ENCODE data around the gene NR2F1-AS1.

NR2F1-AS1 gene

GRCh38 chr5:93608855-93609254, 27.8 kb upstream of the NR2F1-AS1 start:
- no peaks in the 10 kb centered on the region for H3K36me3 Mint-ChIP-seq (ENCODE audit: low read depth)
- no peaks in the 10 kb centered on the region for H3K9me3 Mint-ChIP-seq
- H3K4me1 Mint-ChIP-seq (ENCODE audit: low read depth), result peaks cover 7% of the 10 kb centered on the region
- intact Hi-C loops (cut with micrococcal nuclease), result no loop called here
- no peak overlapping the region for H3K27ac Mint-ChIP-seq
- H3K4me3 Mint-ChIP-seq, result no peak overlapping the region
- H3K27me3 Mint-ChIP-seq, result peaks cover 90% of the 10 kb centered on the region

GRCh38 chr5:93607367-93608258, 26.6 kb upstream of the NR2F1-AS1 start:
- H3K27ac Mint-ChIP-seq, result no peak overlapping the region
- no peak overlapping the region for H3K4me3 Mint-ChIP-seq
- no peaks in the 10 kb centered on the region for H3K9me3 Mint-ChIP-seq
- H3K36me3 Mint-ChIP-seq (ENCODE audit: low read depth), result no peaks in the 10 kb centered on the region
- intact Hi-C loops (cut with micrococcal nuclease), result no loop called here
- H3K27me3 Mint-ChIP-seq, result peaks cover 89% of the 10 kb centered on the region
- H3K4me1 Mint-ChIP-seq (ENCODE audit: low read depth), result peaks cover 7% of the 10 kb centered on the region

- Mint-ChIP-seq H3K27ac (no peak overlapping the region), H3K4me1 (ENCODE audit: low read depth) (no peaks in the 10 kb centered on the region), H3K27me3 (peaks cover 77% of the 10 kb centered on the region), H3K4me3 (no peak overlapping the region), H3K9me3 (no peaks in the 10 kb centered on the region), H3K36me3 (ENCODE audit: low read depth) (no peaks in the 10 kb centered on the region)
- intact Hi-C loops (cut with micrococcal nuclease), result no loop called here
These were observed 25.3 kb upstream of the NR2F1-AS1 start for GRCh38 chr5:93606382-93606752.

DNA sequence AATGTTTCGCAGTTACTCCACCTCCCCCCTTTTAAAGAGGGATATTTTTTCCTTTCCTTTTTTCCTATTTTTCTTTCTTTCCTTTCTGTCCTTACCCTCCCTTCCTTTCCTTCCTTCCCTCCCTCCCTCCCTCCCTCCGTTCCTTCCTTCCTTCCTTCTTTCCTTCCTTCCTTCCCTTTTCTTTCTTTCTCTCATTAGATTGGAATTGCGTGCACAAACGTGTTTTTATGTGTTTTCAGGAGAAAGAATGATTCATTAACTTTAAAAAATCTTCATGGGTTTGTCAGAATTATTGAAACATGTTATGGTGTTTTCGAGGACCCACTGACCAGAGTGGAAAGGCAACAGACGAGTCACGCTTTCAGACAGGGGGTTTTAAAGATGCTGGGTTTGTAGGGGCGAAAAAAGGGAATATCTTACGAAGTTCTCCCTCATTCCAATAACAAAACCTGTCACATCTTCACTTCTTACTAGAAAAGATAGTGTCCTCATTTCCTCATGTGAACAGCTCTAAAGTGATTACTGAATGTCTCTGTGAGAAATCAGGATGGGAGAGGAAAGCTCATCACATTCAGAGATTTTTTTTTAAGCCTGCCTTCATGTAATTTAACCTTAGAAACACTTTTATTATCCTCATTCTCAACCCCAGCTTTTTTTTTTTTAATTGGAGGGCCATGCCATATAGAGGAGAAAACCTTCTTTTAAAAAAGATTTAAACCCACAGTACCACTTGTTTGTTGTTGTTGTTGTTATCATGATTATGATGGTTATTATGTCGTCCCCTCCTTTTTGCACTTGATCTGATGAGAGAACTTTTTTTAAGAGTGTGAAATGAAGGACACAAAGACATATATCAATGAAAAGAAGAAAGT, 23.9 kb upstream of the NR2F1-AS1 start:
- H3K27ac Mint-ChIP-seq, result no peak overlapping the region
- intact Hi-C loops (cut with micrococcal nuclease), result no loop called here
- peaks cover 63% of the 10 kb centered on the region for H3K27me3 Mint-ChIP-seq
- no peaks in the 10 kb centered on the region for H3K36me3 Mint-ChIP-seq (ENCODE audit: low read depth)
- H3K4me3 Mint-ChIP-seq, result no peak overlapping the region
- no peaks in the 10 kb centered on the region for H3K9me3 Mint-ChIP-seq
- no peaks in the 10 kb centered on the region for H3K4me1 Mint-ChIP-seq (ENCODE audit: low read depth)

GRCh38 chr5:93603793-93604643, 23.0 kb upstream of the NR2F1-AS1 start:
- Mint-ChIP-seq H3K36me3 (ENCODE audit: low read depth) (no peaks in the 10 kb centered on the region), H3K4me3 (no peak overlapping the region), H3K27ac (no peak overlapping the region), H3K27me3 (peaks cover 55% of the 10 kb centered on the region), H3K4me1 (ENCODE audit: low read depth) (no peaks in the 10 kb centered on the region), H3K9me3 (no peaks in the 10 kb centered on the region)
- intact Hi-C loops (cut with micrococcal nuclease), result no loop called here

DNA sequence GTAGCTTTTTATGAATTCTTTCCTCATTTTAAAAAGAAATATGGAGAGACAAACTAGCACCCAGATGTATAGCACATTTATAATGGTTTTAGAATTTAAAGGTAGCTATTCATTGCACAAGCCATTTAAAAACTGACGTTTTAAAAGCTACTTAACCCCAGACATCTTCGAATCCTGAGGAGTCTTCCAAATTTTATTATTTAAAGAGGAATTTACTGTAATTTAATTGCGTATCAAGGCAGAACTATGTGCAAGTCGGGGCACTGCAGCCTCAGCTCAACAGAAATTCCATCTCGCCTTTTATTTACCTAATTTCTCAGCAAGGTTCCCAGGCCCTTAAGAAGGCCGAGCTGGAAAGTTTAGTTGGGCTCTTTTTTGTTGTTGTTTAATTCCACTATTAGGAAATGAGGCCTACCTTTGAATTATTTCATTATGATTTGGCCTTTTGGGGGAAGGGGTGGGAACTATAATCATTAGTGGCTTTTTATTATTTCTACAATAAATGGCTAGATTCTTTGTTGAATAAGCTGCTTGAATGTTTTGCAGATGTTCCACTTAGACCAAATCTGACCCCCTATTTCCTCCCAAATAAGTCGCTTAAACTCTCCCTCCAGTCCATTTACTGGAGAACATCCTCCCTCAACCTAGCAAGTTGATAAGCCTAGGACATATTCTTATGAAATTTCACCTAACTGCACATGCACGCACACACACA, 22.2 kb upstream of the NR2F1-AS1 start:
- intact Hi-C loops (cut with micrococcal nuclease), result no loop called here
- no peak overlapping the region for H3K4me3 Mint-ChIP-seq

GRCh38 chr5:93602241-93603077, 21.4 kb upstream of the NR2F1-AS1 start:
- H3K36me3 Mint-ChIP-seq (ENCODE audit: low read depth), result no peaks in the 10 kb centered on the region
- H3K27ac Mint-ChIP-seq, result no peak overlapping the region
- intact Hi-C loops (cut with micrococcal nuclease), result no loop called here
- H3K4me3 Mint-ChIP-seq, result no peak overlapping the region
- no peaks in the 10 kb centered on the region for H3K4me1 Mint-ChIP-seq (ENCODE audit: low read depth)
- H3K27me3 Mint-ChIP-seq, result peaks cover 44% of the 10 kb centered on the region
- H3K9me3 Mint-ChIP-seq, result no peaks in the 10 kb centered on the region

More for the DNA sequence above, 22.2 kb upstream of the NR2F1-AS1 start:
- Mint-ChIP-seq H3K36me3 (ENCODE audit: low read depth) (no peaks in the 10 kb centered on the region), H3K9me3 (no peaks in the 10 kb centered on the region), H3K4me1 (ENCODE audit: low read depth) (no peaks in the 10 kb centered on the region), H3K27ac (no peak overlapping the region), H3K27me3 (peaks cover 49% of the 10 kb centered on the region)

GRCh38 chr5:93601802-93602155, 20.8 kb upstream of the NR2F1-AS1 start:
- Mint-ChIP-seq H3K36me3 (ENCODE audit: low read depth) (no peaks in the 10 kb centered on the region), H3K9me3 (no peaks in the 10 kb centered on the region), H3K4me3 (no peak overlapping the region), H3K27ac (no peak overlapping the region), H3K4me1 (ENCODE audit: low read depth) (peaks cover 4% of the 10 kb centered on the region), H3K27me3 (peaks cover 46% of the 10 kb centered on the region)
- intact Hi-C loops (cut with micrococcal nuclease), result no loop called here

DNA sequence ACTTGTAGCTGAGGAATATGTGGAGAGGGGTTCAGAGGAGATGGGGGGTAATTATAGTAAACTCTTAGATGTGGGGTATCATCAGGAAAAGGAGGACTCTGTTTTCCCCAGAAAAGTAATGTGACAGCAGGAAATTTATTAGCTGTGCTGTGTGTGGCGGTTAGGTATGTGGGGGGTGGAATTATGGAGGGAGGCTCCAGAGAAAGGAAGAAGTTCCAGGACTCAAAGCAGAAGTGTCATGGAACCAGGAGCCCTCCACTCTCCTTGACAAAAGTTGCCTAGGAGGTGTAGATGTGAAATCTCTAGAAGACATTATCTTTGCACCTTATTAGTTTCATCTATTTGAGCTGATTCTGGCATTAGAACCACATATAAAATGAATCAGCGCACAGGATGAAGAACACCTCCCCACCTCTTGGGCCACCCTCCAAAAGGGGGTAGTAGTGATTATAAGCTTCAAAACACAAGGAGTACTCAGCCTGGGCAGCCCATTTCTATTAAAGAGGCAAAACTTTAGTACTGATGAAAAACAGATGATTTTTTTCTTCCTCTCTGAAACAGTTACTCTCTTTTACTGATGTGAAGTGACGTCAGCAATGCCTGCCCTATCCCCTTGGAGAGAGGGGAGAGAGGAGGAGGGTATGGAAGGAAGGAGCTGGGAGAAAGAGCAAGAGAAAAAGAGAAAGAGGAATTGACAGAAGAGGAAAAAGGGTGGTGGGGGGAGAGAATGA, 20.2 kb upstream of the NR2F1-AS1 start:
- Mint-ChIP-seq H3K4me1 (ENCODE audit: low read depth) (peaks cover 9% of the 10 kb centered on the region), H3K27ac (no peak overlapping the region), H3K4me3 (no peak overlapping the region), H3K36me3 (ENCODE audit: low read depth) (no peaks in the 10 kb centered on the region), H3K27me3 (peaks cover 46% of the 10 kb centered on the region), H3K9me3 (no peaks in the 10 kb centered on the region)
- intact Hi-C loops (cut with micrococcal nuclease), result no loop called here

GRCh38 chr5:93600409-93601070, 19.5 kb upstream of the NR2F1-AS1 start:
- Mint-ChIP-seq H3K4me3 (no peak overlapping the region), H3K36me3 (ENCODE audit: low read depth) (no peaks in the 10 kb centered on the region), H3K27me3 (peaks cover 46% of the 10 kb centered on the region), H3K4me1 (ENCODE audit: low read depth) (peaks cover 15% of the 10 kb centered on the region), H3K9me3 (no peaks in the 10 kb centered on the region), H3K27ac (no peak overlapping the region)
- intact Hi-C loops (cut with micrococcal nuclease), result no loop called here

DNA sequence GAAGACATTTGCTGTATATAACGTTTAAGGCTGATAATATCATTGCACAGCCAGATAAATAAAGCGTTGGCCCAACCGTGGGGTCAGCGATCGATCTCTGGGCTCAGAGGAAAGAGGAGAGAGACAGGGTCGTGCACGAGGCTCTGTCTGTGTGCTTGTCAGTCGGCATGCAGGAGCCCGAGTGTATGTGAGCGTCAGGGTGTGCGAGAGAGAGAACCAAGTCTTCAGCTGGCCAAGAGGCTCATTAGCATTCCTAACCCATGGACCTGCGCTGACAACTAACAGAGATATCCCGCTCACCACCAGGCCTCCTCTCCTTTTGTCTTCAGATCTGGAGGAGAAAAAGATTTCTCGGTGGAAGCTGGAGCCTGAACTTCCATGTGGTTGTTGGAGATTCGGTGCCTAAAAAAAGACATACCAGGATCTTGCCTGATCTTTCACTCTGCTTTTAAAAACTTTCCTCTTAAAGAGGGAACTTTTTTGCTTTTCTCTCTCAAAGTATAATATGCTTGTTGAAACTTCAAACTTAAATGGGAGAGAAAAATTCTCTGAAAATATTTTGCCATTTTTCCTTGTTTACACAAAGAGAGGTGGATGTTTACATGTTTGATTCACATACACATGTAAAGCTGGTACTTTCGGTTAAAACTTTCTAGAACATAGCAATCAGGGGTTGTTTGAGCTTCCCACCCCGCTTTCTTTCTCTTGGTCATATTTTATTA, 18.5 kb upstream of the NR2F1-AS1 start:
- Mint-ChIP-seq H3K9me3 (no peaks in the 10 kb centered on the region), H3K27ac (no peak overlapping the region)

More for the DNA sequence above, 18.5 kb upstream of the NR2F1-AS1 start:
- H3K4me3 Mint-ChIP-seq, result no peak overlapping the region
- peaks cover 21% of the 10 kb centered on the region for H3K4me1 Mint-ChIP-seq (ENCODE audit: low read depth)
- peaks cover 46% of the 10 kb centered on the region for H3K27me3 Mint-ChIP-seq
- H3K36me3 Mint-ChIP-seq (ENCODE audit: low read depth), result no peaks in the 10 kb centered on the region
- intact Hi-C loops (cut with micrococcal nuclease), result no loop called here

Measured in dendritic cell treated with granulocyte-macrophage colony-stimulating factor and Interleukin-4, amounts not matched to agents 40 ng/mL and 50 ng/mL, for 4 days (primary cell).